ENCODE measurements around the gene CSRP1. TPM values are rescaled to one million over a fixed set of nuclear protein-coding genes. Genes with fewer than 3 reads are reported as not detected.

CSRP1 gene
- total RNA-seq, 4 donors from 2014 or later, result 913 to 2,516 (median 1,349) TPM

GRCh38 chr1:201533836-201534235 is 26.9 kb upstream of the CSRP1 start:
- Histone ChIP-seq H3K4me3 (no peak overlapping the region), H3K4me1 (peaks cover 0 to 5% of the 10 kb centered on the region in 2 donors), H3K9me3 (no peaks in the 10 kb centered on the region), H3K36me3 (no peaks in the 10 kb centered on the region), H3K27ac (peak overlapping the region; percentile 84 to 87), H3K27me3 (no peaks in the 10 kb centered on the region)
- no peak for TF ChIP-seq POLR2A (IDR thresholded peaks at IDR 0.05)
- TF ChIP-seq CTCF (IDR thresholded peaks at IDR 0.05), result no peak
- no peak for DNase-seq
- intact Hi-C loops (cut with DNase I; ENCODE audit: low total_unique reads), result no loop called here

GRCh38 chr1:201531551-201532425 is 24.9 kb upstream of the CSRP1 start:
- intact Hi-C loops (cut with DNase I; ENCODE audit: low total_unique reads), result no loop called here
- no peaks in the 10 kb centered on the region for H3K27me3 ChIP-seq
- TF ChIP-seq POLR2A (IDR thresholded peaks at IDR 0.05), result no peak
- TF ChIP-seq CTCF (IDR thresholded peaks at IDR 0.05), result no peak
- H3K4me3 ChIP-seq, result no peak overlapping the region
- H3K36me3 ChIP-seq, result no peaks in the 10 kb centered on the region
- H3K4me1 ChIP-seq, result peaks cover 0 to 5% of the 10 kb centered on the region in 2 donors
- no peak for DNase-seq
- H3K9me3 ChIP-seq, result no peaks in the 10 kb centered on the region
- peak overlapping the region; percentile 62 to 68 for H3K27ac ChIP-seq

DNA sequence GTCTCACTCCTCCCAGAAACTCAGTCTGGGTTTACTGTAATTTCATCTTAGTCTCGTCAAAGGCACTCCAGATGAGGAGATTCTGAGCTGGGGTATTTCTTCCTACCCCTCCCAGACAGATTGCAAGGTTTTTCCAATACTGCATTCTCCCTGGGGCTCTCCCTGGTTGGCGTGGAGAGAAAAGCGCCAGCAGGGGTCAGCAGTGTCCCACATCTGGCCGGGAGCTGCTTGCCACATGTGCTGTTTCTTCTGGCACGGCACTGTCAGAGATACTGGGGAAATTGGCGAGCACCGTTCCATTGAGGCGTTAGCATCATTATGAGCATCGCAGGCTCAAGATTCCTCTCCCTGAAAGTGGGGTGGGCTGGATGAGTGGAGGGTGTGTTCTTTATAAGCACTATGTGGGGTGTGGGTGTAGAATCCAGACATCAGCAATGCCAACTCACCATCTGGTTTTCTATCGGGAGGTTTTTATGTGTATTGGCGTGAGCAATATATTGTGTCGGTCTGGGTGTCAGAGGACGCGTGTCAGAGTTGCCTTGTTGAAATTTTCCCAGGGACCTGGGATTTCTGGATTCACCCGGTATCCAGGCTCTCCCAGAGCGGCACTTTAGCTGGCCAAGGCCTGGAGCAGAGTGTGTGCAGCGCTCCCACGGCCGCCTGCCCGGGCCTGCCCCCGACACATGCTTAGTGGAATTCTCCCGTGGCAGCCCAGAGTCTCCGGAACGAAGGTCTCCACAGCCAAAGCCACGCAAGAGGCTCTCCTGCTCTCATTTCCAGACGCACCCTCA is 24.0 kb upstream of the CSRP1 start:
- H3K27me3 ChIP-seq, result no peaks in the 10 kb centered on the region
- H3K4me3 ChIP-seq, result no peak overlapping the region
- no peaks in the 10 kb centered on the region for H3K9me3 ChIP-seq
- peak in 1 of 2 donors; percentile 12 for TF ChIP-seq POLR2A (IDR thresholded peaks at IDR 0.05)
- TF ChIP-seq CTCF (IDR thresholded peaks at IDR 0.05), result peak; percentile 88 to 94 (median 91)
- intact Hi-C loops (cut with DNase I; ENCODE audit: low total_unique reads), result no loop called here
- no peaks in the 10 kb centered on the region for H3K36me3 ChIP-seq
- H3K4me1 ChIP-seq, result peaks cover 0 to 5% of the 10 kb centered on the region in 2 donors
- DNase-seq, result peak; percentile 92
- peak overlapping the region; percentile 62 to 68 for H3K27ac ChIP-seq

DNA sequence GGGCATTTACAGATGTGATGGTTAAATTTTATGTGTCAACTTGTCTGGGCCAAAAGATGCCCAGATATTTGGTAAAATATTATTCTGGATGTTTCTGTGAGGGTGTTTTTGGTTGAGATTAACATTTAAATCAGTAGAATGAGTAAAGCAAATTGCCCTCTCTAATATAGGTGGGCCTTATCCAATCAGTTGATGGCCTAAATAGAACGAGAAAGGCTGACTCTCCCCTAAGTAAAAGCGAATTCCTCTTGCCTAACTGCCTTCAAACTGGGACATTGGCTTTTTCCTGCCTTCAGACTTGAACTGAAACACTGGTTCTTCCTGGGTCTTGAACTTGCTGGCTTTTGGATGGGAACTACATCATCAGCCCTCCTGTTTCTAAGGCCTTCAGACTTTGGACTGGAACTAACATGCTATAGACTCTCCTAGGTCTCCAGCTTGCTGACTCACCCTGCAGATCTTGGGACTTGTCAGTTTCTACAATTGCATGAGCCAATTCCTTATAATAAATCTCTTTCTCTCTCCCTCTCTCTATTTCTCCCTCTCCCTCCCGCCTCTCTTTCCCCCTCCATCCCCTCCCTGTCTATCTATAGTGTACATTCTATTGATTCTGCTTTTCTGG is 21.8 kb upstream of the CSRP1 start:
- Histone ChIP-seq H3K9me3 (no peaks in the 10 kb centered on the region), H3K36me3 (no peaks in the 10 kb centered on the region), H3K4me3 (no peak overlapping the region), H3K4me1 (peaks cover 0 to 5% of the 10 kb centered on the region in 2 donors), H3K27ac (no peak overlapping the region), H3K27me3 (no peaks in the 10 kb centered on the region)
- no peak for DNase-seq
- intact Hi-C loops (cut with DNase I; ENCODE audit: low total_unique reads), result no loop called here
- TF ChIP-seq CTCF (IDR thresholded peaks at IDR 0.05), result no peak
- TF ChIP-seq POLR2A (IDR thresholded peaks at IDR 0.05), result no peak
